Neural cell (in vitro differentiated cells): ENCODE results near the gene RGS6. TPM values are rescaled to one million over a fixed set of nuclear protein-coding genes. Genes with fewer than 3 reads are reported as not detected.

Experiments
- H2AFZ ChIP-seq: fragments of 200-600, 300-800 bp; sonication (generic), shearing (Covaris generic); 2 replicates; pipeline ENCODE4 v1.6.0; 2014; ENCODE audit warnings: low read depth, mild to moderate bottlenecking, antibody characterized with exemption, low read length, moderate library complexity
- H3F3A ChIP-seq: fragments of 200-600 bp; shearing (Covaris generic); 2 replicates; pipeline ENCODE4 v1.6.1; 2016; ENCODE audit warnings: mild to moderate bottlenecking, moderate library complexity, mixed read lengths, antibody characterized with exemption, low read length; ENCODE audit not compliant: insufficient read depth, poor library complexity, severe bottlenecking
- H3K27ac ChIP-seq: fragments of 200-600, 300-800 bp; sonication (generic), shearing (Covaris generic); 2 replicates; pipeline ENCODE4 v1.5.1; 2014; ENCODE audit warnings: mild to moderate bottlenecking, low read length, moderate library complexity
- H3K27me3 ChIP-seq: fragments of 300-800, 200-600 bp; sonication (generic), shearing (Covaris generic); 2 replicates; pipeline ENCODE4 v1.6.0; 2014; ENCODE audit warnings: mild to moderate bottlenecking, low read depth, low read length, moderate library complexity; ENCODE audit not compliant: insufficient read depth
- H3K36me3 ChIP-seq: fragments of 300-800, 200-600 bp; sonication (generic), shearing (Covaris generic); 2 replicates; pipeline ENCODE4 v1.5.1; 2014; ENCODE audit warnings: mild to moderate bottlenecking, antibody characterized with exemption, low read length, moderate library complexity; ENCODE audit not compliant: insufficient read depth
- H3K4me2 ChIP-seq: fragments of 300-800, 200-600 bp; sonication (generic), shearing (Covaris generic); 2 replicates; pipeline ENCODE4 v1.6.0; 2014; ENCODE audit warnings: mild to moderate bottlenecking, low read length
- H3K4me3 ChIP-seq: fragments of 300-800, 200-600 bp; sonication (generic), shearing (Covaris generic); 2 replicates; pipeline ENCODE4 v1.5.1; 2014; ENCODE audit warnings: mild to moderate bottlenecking, low read length, moderate library complexity
- H3K79me2 ChIP-seq: fragments of 200-600 bp; shearing (Covaris generic); replicated peaks from 2 replicates; pipeline ENCODE4 v1.6.0; 2014; ENCODE audit warnings: mild to moderate bottlenecking, low read length, moderate library complexity; ENCODE audit not compliant: insufficient read depth
- H3K9ac ChIP-seq: fragments of 300-800, 200-600 bp; sonication (generic), shearing (Covaris generic); 2 replicates; pipeline ENCODE4 v1.6.1; 2016; ENCODE audit warnings: mild to moderate bottlenecking, low read length, mixed read lengths
- H3K9me2 ChIP-seq: fragments of 200-600 bp; shearing (Covaris generic); 2 replicates; pipeline ENCODE4 v1.6.1; 2016; ENCODE audit warnings: mild to moderate bottlenecking, low read length, mixed read lengths; ENCODE audit not compliant: insufficient read depth
- H3K9me3 ChIP-seq: fragments of 200-600, 300-800 bp; sonication (generic), shearing (Covaris generic); 2 replicates; pipeline ENCODE4 v1.6.1; 2016; ENCODE audit warnings: mild to moderate bottlenecking, mixed run types, low read length, moderate library complexity, mixed read lengths
- H4K20me1 ChIP-seq: fragments of 200-600 bp; shearing (Covaris generic); 2 replicates; pipeline ENCODE4 v1.6.1; 2016; ENCODE audit warnings: mild to moderate bottlenecking, mixed run types; ENCODE audit not compliant: insufficient read depth
- EP300 ChIP-seq: fragments of 450-650 bp; conservative IDR thresholded peaks from 2 replicates; pipeline ENCODE4 v1.6.1; 2014; ENCODE audit warnings: antibody characterized with exemption, mild to moderate bottlenecking, moderate library complexity; ENCODE audit not compliant: poor library complexity, severe bottlenecking
- EZH2 ChIP-seq: fragments of 200-600, 300-800 bp; shearing (Covaris generic), sonication (generic); IDR thresholded peaks from 2 replicates; pipeline ENCODE4 v1.6.1; 2014; ENCODE audit warnings: antibody characterized with exemption, low read length, borderline replicate concordance, mild to moderate bottlenecking; ENCODE audit not compliant: insufficient read depth, poor library complexity, severe bottlenecking
- MXI1 ChIP-seq: fragments of 450-650 bp; conservative IDR thresholded peaks from 2 replicates; pipeline ENCODE4 v1.6.1; 2014; ENCODE audit warnings: antibody characterized with exemption, mild to moderate bottlenecking; ENCODE audit not compliant: poor library complexity, severe bottlenecking
- POLR2AphosphoS5 ChIP-seq: IDR thresholded peaks from 2 replicates; pipeline ENCODE4 v1.6.1; 2012
- RAD21 ChIP-seq: fragments of 450-650 bp; conservative IDR thresholded peaks from 2 replicates; pipeline ENCODE4 v1.6.1; 2014; ENCODE audit warnings: antibody characterized with exemption, mild to moderate bottlenecking, moderate library complexity
- SMC3 ChIP-seq: fragments of 450-650 bp; conservative IDR thresholded peaks from 2 replicates; pipeline ENCODE4 v1.6.1; 2014; ENCODE audit warnings: antibody characterized with exemption, mild to moderate bottlenecking, moderate library complexity; ENCODE audit not compliant: poor library complexity
- TAF1 ChIP-seq: IDR thresholded peaks from 2 replicates; pipeline ENCODE4 v1.6.1; 2012; ENCODE audit warnings: low read depth
- polyA plus RNA-seq: library from polyadenylated mRNA; depleted of rRNA; stranded (reverse); fragments of >200 nt; gene quantifications from 2 replicates; pipeline ENCODE4 v1.2.3, GENCODE V29; 2014
- TF ChIP-seq, protein P1 (sequence below): fragments of 450-650 bp; IDR thresholded peaks from 2 replicates; pipeline ENCODE4 v1.5.1; 2014; ENCODE audit warnings: antibody characterized with exemption, mild to moderate bottlenecking, moderate library complexity; ENCODE audit not compliant: poor library complexity, severe bottlenecking
- TF ChIP-seq, protein P2 (sequence below): IDR thresholded peaks from 2 replicates; pipeline ENCODE4 v1.6.1; 2012; ENCODE audit warnings: borderline replicate concordance

The RGS6 gene
- polyA plus RNA-seq, 1 donor from 2014 or later = 7.3 TPM

DNA sequence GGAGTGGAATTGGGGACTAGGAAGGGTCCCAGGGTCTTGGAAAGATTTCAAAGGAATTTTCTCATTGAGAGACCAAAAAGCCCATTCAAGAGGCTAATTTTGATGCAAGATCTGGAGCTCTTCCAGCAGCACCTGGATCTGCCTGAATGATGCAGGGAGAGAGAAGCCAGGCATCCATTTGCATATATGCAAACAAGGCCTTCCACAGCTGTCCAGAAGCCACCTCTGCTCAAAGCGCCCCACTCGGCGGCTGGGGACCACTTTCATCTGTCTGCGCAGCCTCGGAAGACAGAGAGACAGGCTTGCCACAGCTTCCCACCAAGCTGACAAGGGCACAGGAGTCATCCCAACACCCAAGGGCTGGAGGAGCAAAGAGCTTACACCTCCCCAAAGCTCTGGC is 666.1 kb downstream of the RGS6 start:
- TF ChIP-seq RAD21 (no peak), TAF1 (no peak), POLR2AphosphoS5 (no peak), MXI1 (no peak), EZH2 (no peak), EP300 (no peak), SMC3 (no peak)
- TF ChIP-seq, protein P1, sequence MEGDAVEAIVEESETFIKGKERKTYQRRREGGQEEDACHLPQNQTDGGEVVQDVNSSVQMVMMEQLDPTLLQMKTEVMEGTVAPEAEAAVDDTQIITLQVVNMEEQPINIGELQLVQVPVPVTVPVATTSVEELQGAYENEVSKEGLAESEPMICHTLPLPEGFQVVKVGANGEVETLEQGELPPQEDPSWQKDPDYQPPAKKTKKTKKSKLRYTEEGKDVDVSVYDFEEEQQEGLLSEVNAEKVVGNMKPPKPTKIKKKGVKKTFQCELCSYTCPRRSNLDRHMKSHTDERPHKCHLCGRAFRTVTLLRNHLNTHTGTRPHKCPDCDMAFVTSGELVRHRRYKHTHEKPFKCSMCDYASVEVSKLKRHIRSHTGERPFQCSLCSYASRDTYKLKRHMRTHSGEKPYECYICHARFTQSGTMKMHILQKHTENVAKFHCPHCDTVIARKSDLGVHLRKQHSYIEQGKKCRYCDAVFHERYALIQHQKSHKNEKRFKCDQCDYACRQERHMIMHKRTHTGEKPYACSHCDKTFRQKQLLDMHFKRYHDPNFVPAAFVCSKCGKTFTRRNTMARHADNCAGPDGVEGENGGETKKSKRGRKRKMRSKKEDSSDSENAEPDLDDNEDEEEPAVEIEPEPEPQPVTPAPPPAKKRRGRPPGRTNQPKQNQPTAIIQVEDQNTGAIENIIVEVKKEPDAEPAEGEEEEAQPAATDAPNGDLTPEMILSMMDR = no peak
- TF ChIP-seq, protein P2, sequence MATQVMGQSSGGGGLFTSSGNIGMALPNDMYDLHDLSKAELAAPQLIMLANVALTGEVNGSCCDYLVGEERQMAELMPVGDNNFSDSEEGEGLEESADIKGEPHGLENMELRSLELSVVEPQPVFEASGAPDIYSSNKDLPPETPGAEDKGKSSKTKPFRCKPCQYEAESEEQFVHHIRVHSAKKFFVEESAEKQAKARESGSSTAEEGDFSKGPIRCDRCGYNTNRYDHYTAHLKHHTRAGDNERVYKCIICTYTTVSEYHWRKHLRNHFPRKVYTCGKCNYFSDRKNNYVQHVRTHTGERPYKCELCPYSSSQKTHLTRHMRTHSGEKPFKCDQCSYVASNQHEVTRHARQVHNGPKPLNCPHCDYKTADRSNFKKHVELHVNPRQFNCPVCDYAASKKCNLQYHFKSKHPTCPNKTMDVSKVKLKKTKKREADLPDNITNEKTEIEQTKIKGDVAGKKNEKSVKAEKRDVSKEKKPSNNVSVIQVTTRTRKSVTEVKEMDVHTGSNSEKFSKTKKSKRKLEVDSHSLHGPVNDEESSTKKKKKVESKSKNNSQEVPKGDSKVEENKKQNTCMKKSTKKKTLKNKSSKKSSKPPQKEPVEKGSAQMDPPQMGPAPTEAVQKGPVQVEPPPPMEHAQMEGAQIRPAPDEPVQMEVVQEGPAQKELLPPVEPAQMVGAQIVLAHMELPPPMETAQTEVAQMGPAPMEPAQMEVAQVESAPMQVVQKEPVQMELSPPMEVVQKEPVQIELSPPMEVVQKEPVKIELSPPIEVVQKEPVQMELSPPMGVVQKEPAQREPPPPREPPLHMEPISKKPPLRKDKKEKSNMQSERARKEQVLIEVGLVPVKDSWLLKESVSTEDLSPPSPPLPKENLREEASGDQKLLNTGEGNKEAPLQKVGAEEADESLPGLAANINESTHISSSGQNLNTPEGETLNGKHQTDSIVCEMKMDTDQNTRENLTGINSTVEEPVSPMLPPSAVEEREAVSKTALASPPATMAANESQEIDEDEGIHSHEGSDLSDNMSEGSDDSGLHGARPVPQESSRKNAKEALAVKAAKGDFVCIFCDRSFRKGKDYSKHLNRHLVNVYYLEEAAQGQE = no peak
- no peaks in the 10 kb centered on the region for H3K36me3 ChIP-seq

DNA sequence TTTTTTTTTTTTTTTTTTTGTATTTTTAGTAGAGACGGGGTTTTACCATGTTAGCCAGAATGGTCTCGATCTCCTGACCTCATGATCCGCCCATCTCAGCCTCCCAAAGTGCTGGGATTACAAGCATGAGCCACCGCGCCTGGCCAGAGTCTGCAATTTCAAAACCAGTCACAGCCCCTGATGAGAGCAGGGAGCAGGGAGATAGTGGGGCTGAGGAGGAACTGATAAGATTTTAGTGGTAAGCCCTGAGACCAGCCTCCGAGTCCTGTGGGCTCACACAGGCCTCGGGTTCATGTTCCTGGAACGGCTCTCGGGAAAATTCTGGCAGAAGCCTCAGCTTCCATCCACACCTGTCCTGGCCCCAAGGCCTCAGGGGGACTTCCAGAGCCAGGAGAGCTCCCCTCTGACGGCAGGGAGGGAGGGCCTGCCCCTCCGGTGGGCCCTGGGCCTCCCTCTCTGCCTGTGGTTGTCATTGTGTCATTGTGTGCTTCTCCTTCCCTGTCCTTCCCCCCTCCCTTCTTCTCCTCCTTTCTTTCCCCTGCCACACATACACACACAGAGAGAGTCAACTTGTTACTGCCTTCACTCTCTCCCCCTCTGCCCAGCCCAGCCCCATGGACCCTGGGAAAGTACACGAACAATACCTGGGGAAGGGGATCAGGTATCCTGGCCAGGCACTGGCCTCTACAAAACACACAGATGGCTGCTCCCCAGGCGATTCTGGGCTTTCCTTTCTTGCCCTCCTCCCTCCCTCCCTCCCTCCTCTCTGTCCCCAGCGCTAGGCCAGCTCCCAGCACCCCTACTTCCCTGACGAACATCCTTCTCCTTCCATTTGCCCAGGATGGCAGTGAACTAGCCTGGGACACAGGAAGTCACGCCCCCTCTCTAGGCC is 667.6 kb downstream of the RGS6 start:
- Histone ChIP-seq H3K9ac (no peak overlapping the region), H3K27me3 (no peaks in the 10 kb centered on the region), H3K4me3 (no peak overlapping the region), H3K4me2 (no peak overlapping the region), H3K36me3 (no peaks in the 10 kb centered on the region), H3K9me2 (no peaks in the 10 kb centered on the region), H3F3A (no peaks in the 10 kb centered on the region), H3K9me3 (no peaks in the 10 kb centered on the region), H4K20me1 (no peaks in the 10 kb centered on the region), H2AFZ (no peak overlapping the region), H3K79me2 (no peaks in the 10 kb centered on the region), H3K27ac (no peak overlapping the region)
- no peak for TF ChIP-seq EZH2
- TF ChIP-seq SMC3 = no peak
- TF ChIP-seq, protein P2 = no peak

More for the DNA sequence above, 666.1 kb downstream of the RGS6 start:
- H3K9ac ChIP-seq = no peak overlapping the region
- no peaks in the 10 kb centered on the region for H4K20me1 ChIP-seq
- no peaks in the 10 kb centered on the region for H3F3A ChIP-seq
- no peak overlapping the region for H3K4me2 ChIP-seq
- H3K27ac ChIP-seq = no peak overlapping the region
- H3K9me3 ChIP-seq = no peaks in the 10 kb centered on the region
- no peaks in the 10 kb centered on the region for H3K9me2 ChIP-seq
- H2AFZ ChIP-seq = no peak overlapping the region
- no peaks in the 10 kb centered on the region for H3K79me2 ChIP-seq
- no peak overlapping the region for H3K4me3 ChIP-seq
- no peaks in the 10 kb centered on the region for H3K27me3 ChIP-seq
